Endothelial cell of umbilical vein (primary cell): ENCODE data around the gene SPATA7.

Experiments used
- CTCF ChIP-seq, 2 donors: IDR thresholded peaks; 1 replicate in 1 of 2; 2 replicates in 1 of 2; pipeline ENCODE4 v1.5.1; 2011; ENCODE audit warnings: low read length in 2 of 2, mild to moderate bottlenecking in 2 of 2, moderate library complexity in 2 of 2, control low read depth in 1 of 2, inconsistent platforms in 1 of 2, low read depth in 1 of 2; ENCODE audit not compliant: insufficient read depth in 1 of 2; ENCODE audit errors: extremely low read depth in 1 of 2
- EZH2 ChIP-seq: IDR thresholded peaks from 2 replicates; pipeline ENCODE4 v1.6.1; 2012; ENCODE audit warnings: borderline replicate concordance, low read depth, mild to moderate bottlenecking, moderate library complexity, low read length, inconsistent platforms; ENCODE audit not compliant: severe bottlenecking
- POLR2A ChIP-seq: IDR thresholded peaks from 2 replicates; pipeline ENCODE4 v1.6.1; 2012; ENCODE audit warnings: low read depth, mild to moderate bottlenecking, control low read depth, low read length

- TF ChIP-seq CTCF (IDR thresholded peaks at IDR 0.05; ENCODE audit: extremely low read depth in 1 of 2, insufficient read depth in 1 of 2, low read depth in 1 of 2, low read length in 2 of 2) (no peak), POLR2A (no peak), EZH2 (no peak)
Measured at GRCh38 chr14:88476214-88476774, 90.8 kb downstream of the SPATA7 start.
